Amniotic epithelial cell (primary cell): ENCODE data around the gene ETFB.

ENCODE experiments used
- DNase-seq: peaks from one replicate; pipeline ENCODE4 v3.0.0-alpha.2; 2010; ENCODE audit warnings: low read depth

The ETFB gene

GRCh38 chr19:51372649-51373504 is 6.7 kb upstream of the ETFB start, which contains the start of gene NKG7:
Gene NKG7, minus strand, starts transcription at chr19:51372654. Its CDS starts 119 bp downstream, at chr19:51372535.
- DNase-seq = no peak

- no peak for DNase-seq
Observed at GRCh38 chr19:51372021-51372648, 5.9 kb upstream of the ETFB start.

DNA sequence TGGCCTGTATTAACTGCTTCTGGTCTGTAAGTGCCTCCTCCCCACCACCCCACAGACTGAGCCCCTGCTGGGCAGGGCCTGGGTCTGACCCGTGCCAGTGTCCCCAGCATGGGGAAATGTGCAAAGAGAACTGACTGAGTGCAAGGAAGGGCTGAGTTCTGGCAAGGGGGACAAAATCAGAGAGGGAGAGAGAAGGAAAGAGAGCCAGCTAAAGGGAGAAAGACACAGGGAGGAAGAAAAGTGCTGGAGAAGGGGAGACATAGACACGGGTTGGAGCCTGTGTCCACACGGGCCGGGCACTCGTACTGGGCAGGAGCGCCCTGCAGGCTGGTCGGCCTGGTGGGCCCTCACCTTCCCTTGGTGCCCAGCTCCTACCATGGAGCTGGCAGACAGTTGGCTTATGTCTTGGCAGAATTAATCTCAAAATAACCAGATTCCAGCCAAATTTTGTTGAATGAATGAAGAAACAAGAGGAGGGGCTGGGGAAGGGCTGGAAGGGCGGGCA is 5.0 kb upstream of the ETFB start:
- no peak for DNase-seq

DNA sequence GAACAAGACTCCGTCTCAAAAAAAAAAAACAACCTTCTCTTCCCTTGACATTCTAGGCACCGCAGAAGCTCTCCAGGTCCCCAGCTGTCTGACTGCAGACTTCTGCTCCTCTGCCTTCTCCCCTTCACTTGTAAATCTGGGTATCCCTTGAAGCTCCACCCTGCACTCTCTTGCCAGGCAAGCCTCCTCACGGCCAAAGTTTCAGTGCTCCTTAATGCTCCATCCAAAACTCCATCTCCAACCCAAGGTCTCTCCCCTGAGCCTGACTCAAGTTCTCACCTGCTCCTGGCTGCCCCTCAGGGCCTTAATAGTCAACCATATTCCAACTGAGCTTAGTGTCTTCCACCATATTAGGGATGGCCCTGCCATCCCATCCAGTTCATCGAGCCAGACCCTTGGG is 4.0 kb upstream of the ETFB start:
- DNase-seq = no peak

DNA sequence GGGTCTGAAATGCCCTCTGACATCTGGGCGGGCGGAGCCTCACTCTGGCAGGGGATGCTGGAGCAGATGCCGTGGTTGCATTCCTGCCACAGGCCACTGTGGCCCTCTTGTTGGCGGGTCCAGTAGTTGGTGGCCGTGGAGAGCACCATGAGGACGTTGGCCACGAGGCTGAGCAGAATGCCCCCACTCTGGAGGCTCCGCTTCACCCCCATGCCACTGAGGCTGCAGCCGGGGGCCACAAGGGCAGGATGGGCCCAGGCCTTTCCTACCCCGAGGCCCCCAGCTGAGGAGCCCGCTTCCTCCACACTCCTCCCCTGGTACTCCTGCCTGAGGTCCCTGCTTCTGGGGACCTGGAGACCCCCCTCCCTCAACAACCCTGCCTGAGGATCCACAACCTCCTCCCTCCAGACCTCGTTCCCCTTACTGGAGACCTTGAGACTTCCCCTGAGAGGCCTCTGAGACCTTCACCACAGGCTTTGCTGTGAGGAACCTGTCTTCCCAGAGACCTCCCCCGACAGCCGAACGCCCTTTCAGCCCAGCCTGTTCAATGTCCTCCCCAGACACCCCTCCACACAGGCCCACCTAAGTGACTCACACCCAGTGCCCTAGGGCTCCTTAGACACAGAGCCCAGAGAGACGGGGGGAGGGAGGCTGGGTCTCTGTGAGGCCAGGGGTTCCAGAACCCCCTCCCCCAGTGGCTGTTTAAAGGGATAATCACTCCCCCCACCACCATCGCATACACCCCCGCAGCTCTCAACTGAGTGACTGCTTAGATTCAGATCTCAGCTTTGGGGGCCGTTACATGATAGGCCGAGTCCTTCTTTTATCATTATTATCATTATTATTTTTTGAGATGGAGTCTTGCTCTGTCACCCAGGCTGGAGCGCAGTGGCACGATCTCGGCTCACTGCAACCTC is 2.4 kb upstream of the ETFB start, which contains the start of gene CLDND2:
Gene CLDND2, minus strand, starts transcription at position 638 of the 917 bp plus-strand sequence. Its CDS starts 426 bp downstream, at position 212.
- no peak for DNase-seq

GRCh38 chr19:51367565-51368365 is 1.6 kb upstream of the ETFB start:
- peak; percentile 98 for DNase-seq

GRCh38 chr19:51367255-51367564 is 1.0 kb upstream of the ETFB start:
- no peak for DNase-seq

GRCh38 chr19:51366389-51367254 is 434 bp upstream of the ETFB start:
- DNase-seq = peak; percentile 97

- peak; percentile 52 for DNase-seq
Observed at GRCh38 chr19:51365211-51365964, 800 bp downstream of the ETFB start.

GRCh38 chr19:51364200-51365106 is 1.7 kb downstream of the ETFB start:
- DNase-seq = no peak

DNA sequence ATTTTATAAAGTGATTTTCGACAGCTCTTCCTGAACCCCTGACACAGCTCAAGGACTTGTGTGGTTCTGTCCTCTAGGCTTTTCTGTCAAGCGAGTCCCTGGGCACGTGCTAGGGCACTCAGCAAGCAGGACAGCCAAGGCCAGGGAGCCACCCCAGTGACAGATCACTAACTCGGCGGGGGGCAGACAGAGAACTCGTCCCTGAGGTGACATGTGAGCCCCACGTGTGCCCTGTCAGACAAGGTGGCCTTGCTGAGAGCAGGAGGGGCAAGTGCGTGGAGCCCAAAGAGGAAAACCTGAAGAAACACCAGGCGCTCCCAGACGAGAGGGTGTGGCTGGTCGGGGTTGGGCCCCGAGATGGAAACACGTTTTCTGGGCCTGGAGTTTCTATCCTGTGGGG is 4.9 kb downstream of the ETFB start:
- no peak for DNase-seq

DNA sequence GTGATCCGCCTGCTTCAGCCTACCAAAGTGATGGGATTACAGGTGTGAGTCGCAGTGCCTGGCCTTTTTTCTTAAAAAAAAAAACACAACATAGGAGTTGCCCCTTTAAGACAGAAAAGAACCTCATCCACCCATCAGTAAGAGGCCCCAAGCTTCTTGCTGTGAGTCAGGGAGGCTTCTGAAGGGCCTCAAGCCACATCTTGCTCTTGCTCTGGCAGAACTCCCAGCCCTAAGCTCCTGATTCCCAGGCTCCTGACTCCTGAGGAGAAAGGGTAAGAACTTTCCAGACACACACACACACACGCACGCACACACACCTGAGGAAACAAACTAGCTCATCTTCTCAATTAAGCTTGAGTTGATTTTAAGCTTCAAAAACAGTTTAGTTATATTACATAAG is 6.9 kb downstream of the ETFB start:
- DNase-seq = peak; percentile 98

DNA sequence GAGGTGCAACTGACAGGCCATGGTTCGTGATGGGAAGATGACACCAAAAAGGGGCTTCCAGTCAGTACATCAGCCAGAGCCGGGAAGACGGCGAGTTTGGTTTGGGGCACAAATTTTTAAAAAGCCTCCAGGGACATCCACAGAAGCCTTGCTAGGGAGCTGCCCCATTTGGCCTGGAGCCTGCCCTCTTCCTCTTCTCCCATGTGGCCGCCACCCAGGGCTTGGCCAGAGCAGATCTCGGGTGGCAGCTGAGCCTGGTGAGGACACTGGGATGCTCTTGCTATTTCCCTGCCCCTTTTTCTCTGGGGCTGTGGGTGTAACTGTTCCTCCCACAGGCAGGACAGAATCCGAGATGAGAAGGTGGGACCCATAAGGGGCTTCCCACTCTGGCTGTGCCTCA is 8.2 kb downstream of the ETFB start:
- no peak for DNase-seq

DNA sequence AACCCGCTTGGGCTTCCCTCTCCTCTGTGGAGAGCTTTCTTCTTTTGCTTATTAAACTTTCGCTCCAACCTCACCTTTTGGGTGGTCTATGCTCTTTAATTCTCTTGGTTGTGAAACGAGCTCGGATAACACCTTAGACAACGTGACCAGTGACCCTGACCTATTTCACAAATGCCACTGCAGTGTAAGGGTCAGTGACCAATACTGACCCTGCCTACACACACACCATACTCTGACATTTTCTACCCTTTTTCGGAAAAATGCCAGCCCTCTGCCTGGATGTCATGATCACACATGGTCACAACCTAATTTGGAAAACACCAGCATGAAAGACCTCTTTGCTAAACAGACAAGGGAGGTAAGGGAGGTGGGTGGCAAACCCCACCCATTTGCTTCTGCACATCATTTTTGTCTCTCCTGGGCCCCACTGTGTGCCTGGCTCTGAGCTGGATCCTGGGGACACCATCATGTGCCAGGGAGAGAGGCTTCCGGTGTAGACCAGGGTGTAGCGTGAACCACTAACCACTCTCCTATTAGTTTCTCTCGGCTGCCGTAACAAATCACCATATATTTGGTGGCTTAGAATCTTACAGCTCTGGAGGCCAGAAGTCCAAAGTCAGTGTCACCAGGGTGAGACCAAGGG is 9.9 kb downstream of the ETFB start:
- DNase-seq = no peak

DNA sequence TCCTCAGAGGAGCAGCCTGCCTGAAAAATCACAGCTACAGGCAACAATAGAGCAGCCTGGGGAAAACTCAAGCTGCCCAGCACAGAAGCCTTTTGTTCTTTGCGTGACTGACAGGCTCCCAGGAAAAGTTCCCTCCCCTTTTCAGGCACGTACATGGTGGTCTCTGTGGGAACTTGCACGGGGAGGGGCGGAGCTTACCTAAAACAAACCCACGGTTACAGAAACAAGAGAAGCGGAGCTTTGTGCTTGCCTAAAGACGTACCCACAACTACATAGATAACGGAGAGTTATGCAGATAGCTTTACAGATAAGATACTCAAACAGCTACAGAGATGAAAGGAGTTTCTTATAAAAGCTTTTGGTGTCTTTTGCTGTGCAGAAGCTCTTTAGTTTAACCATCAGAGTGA is 11.4 kb downstream of the ETFB start:
- DNase-seq = peak; percentile 96

GRCh38 chr19:51354103-51354741 is 12.0 kb downstream of the ETFB start:
- DNase-seq = peak; percentile 36

GRCh38 chr19:51352783-51353360 is 13.3 kb downstream of the ETFB start:
- no peak for DNase-seq
